GM20431 (cell line): ENCODE measurements around the gene PHF5A.

Source experiments
- in situ Hi-C: fragments of 300-500 bp; cut with MseI, MboI; formaldehyde crosslinking; loops from one replicate; pipeline ENCODE4 v1.15.0; 2020; ENCODE audit warnings: low sequenced_read_pairs; ENCODE audit not compliant: unreplicated experiment

Gene PHF5A, protein sequence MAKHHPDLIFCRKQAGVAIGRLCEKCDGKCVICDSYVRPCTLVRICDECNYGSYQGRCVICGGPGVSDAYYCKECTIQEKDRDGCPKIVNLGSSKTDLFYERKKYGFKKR

DNA sequence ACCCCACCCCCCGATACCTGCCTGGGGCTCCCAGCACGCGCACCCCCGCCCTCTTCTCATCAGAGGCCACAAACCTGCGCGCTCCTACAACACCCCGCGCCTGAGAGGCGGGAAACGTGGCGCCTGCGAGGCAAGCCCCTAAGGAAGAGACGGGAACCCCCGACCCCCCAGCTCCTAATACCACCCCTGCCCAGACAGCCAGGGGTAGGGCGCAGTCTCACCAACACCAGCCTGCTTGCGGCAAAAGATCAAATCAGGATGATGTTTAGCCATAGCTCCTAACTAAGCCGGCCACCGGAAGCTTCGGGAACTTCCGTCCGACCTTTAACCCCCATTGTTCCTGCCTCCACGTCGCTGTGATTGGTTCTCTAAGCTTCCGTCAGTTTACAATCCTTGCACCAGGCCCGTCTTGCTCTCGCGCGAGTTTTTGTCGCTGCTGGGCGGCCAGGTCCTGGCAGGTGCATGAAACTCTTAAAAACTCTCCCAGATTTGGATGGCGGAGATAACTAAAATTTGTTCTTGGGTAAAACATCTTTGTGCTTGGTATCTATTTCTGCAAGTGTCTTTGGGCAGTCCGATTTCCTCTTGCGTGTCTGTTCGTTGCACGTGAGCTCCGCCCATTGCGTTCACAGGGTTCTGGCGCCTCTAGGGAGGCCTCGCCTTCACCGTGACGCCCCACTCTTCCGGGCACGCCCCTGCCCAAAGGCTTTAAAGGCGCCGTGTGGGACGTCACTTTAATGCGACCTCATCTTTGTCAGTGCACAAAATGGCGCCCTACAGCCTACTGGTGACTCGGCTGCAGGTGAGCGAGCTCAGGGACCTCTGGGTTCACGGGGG is at the start of gene PHF5A, which contains the start of gene ACO2:
PHF5A (minus strand) TSS at position 312 of the 837 bp plus-strand sequence; CDS start at position 273, 39 bp downstream.
ACO2 (plus strand) TSS at position 737 of the 837 bp plus-strand sequence; CDS start at position 767, 30 bp downstream.
- in situ Hi-C loops: no loop called here

DNA sequence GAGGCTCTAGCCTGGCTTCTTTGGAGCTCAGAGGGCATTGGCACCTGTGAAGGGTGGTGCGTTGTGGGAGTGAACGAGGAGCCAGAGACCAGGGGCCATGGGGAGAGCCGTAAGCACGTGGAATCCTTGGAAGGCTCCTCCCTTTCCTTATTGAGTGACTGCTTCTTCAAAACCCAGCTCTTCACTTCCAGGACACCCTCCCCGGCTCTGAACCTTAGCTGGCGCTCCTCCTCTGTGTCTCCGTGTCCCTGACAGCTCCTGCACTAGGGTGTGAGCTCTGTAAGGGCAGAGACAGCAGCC is 49.5 kb upstream of the PHF5A start:
- in situ Hi-C loops: loop anchor here (10.0 kb wide), 1 partner anchor 113 kb away; no protein-coding TSS in a partner anchor

DNA sequence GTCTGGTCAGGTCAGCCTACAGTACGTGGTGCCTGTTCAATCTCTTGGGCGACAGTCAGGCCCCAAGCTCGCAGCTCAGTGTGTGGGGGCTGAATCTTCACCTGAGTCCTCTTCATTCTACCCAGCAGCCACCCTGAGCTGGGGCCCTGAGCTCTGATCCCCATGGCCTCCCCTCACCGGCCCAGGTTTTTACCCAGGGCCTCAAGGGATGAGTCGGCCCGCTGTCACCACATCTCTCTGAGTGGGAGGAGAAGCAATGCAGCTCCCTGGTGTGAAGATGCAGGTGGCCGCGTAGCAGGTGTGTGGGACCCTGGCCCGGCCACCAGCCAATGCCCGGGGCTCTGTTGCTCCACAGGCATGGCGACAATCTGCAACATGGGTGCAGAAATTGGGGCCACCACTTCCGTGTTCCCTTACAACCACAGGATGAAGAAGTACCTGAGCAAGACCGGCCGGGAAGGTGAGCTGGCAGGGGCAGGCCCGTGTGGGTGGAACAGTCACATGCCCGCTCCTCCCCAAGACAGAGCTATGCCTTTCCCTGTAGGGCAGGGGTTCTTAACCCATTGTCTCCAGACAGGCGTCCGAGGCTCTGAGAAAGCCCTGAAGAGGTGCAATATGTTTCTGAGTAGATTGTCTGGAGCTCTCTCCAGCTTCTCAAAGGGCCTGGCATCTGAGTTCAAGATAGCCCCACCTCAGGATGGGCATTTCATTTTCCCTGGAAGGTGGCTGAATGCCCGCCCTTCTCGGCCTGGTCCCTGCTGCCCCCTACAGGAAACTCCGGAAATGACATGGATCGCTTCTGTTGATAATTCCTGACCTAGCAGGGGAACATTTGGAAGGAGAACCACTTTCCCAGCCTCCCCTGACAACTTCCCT is 48.9 kb upstream of the PHF5A start:
- in situ Hi-C loops: loop anchor here (10.0 kb wide), 1 partner anchor 113 kb away; no protein-coding TSS in a partner anchor

DNA sequence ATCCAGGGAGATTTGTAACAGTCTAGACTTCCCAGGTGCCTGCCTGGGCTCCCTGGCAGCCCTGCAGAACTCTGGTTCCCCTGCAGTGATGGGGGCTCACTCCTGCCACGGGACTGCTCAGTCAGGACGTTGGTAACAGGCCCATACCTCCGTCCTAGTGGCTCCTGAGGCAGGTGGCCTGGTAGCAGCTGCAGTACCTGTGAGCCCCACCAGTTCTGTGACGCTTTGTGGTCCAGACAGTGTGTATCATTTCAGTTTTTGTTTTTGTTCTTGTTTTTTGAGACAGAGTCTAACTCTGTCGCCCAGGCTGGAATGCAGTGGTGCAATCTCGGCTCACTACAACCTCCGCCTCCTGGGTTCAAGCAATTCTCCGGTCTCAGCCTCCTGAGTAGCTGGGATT is 48.0 kb upstream of the PHF5A start:
- in situ Hi-C loops: loop anchor here (10.0 kb wide), 1 partner anchor 112 kb away; no protein-coding TSS in a partner anchor

DNA sequence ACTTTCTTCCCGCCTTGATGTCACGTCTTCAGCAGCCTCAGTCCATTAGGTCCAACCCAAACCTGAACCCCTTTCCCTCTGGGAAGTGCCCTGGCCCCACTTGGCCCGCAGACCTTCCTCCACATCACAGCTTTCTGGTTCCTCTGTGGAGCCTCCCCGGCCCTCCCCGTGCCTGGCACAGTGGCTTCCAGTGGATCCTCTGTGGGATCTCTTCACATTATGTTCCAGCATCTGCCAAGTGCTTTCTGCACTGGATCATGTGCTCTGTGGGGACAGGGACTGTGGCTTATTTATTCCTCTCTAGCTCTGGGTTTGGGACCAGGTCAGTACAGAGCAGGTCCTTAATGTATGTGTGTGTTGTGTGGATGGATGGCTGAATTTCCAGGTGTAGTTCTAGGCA is 44.9 kb upstream of the PHF5A start:
- in situ Hi-C loops: loop anchor here (10.0 kb wide), 1 partner anchor 109 kb away; no protein-coding TSS in a partner anchor

DNA sequence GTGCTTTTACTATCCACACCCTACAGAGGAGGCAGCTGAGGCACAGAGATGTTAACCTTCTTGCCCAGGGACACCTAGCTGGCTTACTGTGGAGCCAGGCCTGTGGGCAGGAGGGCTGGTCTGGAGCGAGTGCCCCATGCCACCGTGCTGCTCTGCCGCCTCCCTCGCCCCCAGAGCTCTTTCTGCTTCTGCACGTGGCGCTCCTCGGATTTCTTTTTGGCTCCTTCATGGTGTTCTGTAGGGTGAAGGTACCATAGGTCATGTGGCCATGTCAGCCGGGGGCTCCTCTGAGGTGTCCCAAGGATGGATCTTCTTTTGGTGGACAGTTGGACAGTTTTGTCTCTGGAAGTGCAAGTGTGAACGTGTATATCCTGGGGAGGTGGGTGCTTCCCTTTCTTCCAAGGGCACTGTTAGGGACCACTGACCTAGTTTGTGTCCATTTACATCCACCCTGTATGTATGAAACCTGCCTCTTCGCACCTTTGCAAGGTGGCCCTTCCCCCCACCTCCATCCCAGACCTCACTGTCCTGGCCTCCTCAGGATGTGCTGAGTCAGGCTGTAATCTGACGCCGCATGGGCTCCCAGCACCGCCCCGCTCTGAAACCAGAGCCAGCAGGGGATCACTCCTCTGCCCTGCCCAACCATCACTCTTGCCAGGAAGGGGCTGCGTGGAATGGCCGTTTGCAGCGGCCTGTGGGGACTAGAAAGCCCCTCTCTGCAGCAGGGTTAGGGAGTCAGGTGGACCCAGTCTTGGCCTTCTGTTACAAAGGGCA is 44.1 kb upstream of the PHF5A start:
- in situ Hi-C loops: loop anchor here (10.0 kb wide), 1 partner anchor 108 kb away; no protein-coding TSS in a partner anchor

DNA sequence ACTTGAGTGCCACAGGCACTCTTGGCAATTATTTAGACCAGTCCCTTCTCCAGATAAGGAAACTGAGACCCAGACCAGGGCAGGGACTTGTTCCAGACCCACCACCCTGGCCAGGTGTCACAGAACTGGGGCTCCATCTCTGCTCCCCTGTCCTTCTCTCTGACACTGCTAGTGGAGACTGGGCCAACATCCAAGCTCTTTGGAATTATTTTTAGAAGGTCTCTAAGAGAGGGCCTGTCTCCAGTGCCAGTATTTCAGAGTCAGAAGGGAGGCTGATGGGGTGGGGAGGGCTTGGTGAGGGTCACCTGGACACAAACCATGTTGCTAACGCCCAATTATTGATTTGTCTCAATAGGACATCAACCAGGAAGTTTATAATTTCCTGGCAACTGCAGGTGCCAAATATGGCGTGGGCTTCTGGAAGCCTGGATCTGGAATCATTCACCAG is 43.1 kb upstream of the PHF5A start:
- in situ Hi-C loops: loop anchor here (10.0 kb wide), 1 partner anchor 107 kb away; no protein-coding TSS in a partner anchor

- in situ Hi-C loops: no loop called here
Observed at GRCh38 chr22:41508770-41509170, 40.3 kb upstream of the PHF5A start.

- in situ Hi-C loops: no loop called here
Observed at GRCh38 chr22:41507330-41508063, 39.0 kb upstream of the PHF5A start.

GRCh38 chr22:41505511-41506220 is 37.2 kb upstream of the PHF5A start:
- in situ Hi-C loops: no loop called here

GRCh38 chr22:41504816-41505215 is 36.3 kb upstream of the PHF5A start:
- in situ Hi-C loops: no loop called here

DNA sequence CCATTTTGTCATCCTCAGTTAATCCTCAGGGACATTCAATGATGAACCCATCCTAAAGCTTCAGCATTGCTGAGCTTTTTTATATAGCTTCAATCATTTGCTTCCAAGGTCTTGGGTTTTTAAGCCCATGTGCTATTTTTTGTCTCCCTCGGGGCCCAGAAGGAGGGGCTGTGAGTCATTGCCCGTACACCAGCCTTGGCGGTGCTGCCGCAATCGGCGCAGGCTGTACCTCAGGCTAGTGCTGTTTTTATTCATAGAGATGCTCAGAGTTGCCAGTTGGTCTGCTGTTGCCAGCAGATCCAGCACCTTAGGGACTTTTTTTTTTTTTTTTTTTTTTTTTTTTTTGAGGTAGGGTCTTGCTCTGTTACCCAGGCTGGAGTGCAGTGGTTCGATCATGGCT is 35.9 kb upstream of the PHF5A start:
- in situ Hi-C loops: no loop called here

GRCh38 chr22:41501209-41501608 is 32.7 kb upstream of the PHF5A start:
- in situ Hi-C loops: no loop called here

- in situ Hi-C loops: no loop called here
Observed at GRCh38 chr22:41500303-41500702, 31.8 kb upstream of the PHF5A start.

DNA sequence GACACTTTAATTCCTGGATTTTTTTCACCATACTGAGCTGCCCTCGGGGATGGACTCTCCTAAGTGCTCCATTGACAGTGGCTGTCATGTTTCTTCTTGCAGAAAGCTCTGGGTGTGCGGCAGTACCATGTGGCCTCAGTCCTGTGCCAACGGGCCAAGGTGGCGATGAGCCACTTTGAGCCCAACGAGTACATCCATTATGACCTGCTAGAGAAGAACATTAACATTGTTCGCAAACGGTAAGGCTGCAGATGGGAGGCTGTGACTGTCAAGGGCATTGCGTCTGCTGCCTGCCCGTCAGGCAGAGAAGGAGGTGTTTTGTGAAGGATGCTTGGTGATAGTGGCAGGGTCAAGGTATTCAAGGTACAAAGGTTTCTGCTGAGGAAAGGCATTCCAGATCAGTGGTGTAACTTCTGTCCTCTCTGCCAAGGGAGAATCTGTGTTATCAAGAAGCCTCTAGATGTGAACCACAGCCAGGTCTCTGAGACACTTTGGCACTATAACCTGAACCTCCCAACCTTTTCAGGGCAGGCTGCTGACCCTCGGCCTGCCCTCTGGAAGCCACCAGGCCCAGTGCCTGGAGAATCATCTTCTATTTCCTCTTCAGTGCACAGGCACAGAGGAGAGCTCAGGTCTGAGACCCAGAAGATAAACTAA is 31.3 kb upstream of the PHF5A start:
- in situ Hi-C loops: no loop called here

- in situ Hi-C loops: no loop called here
Observed at GRCh38 chr22:41498303-41498835, 29.9 kb upstream of the PHF5A start.

DNA sequence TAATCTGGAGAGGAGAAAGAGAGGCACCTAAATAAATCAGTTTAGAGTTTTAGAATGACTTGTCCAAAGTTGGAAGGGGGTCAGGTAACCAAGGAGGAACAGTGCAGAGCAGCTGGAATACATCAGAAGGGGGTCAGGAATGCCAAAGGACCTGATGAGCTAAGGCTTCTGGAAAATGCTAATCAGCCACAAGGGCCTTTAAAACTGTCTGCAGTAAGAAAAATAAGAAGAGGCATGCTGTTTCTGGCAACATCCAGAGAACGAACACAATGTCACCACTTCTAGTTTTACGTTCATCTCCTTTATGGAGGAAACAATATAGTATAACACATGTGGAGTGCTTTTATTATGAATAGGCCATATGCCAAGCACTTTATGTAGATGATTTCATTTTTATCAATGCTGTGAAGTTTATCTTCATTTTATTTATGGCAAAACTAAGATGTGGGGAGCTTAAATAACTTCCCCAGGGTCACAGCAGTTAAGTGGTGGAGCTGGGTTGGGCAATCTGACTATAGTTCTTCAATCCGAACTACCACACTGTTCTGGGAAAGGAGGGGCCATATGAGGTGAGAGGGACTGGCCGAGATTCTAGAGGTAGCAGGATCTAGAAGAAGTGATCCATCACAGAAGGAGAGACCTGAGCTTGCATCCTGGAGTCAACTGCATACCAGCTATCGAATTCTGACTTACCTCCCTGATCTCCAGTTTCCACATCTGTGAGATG is 23.0 kb upstream of the PHF5A start:
- in situ Hi-C loops: no loop called here
